ACC112 (cell line): ENCODE measurements around the gene SLC38A7.
A peak's percentile ranks its signal among the peaks of the same experiment; 100 is the strongest.

ENCODE experiments used
- H2AFZ ChIP-seq: fragments of 200-600 bp; sonication (generic); one replicate; pipeline ENCODE4 v1.6.0; 2017; ENCODE audit warnings: antibody characterized with exemption, low read length; ENCODE audit not compliant: unreplicated experiment
- H3K27ac ChIP-seq: fragments of 200-600 bp; sonication (generic); 2 replicates; pipeline ENCODE4 v1.5.1; 2014; ENCODE audit warnings: low read depth, mild to moderate bottlenecking, antibody characterized with exemption, low read length, moderate library complexity
- H3K27me3 ChIP-seq: fragments of 200-600 bp; sonication (generic); 2 replicates; pipeline ENCODE4 v1.6.1; 2014; ENCODE audit warnings: mild to moderate bottlenecking, antibody characterized with exemption, low read length, moderate library complexity, mixed read lengths; ENCODE audit not compliant: insufficient read depth
- H3K36me3 ChIP-seq: fragments of 200-600 bp; sonication (generic); 2 replicates; pipeline ENCODE4 v1.6.1; 2016; ENCODE audit warnings: mild to moderate bottlenecking, antibody characterized with exemption, low read length, moderate library complexity, mixed read lengths; ENCODE audit not compliant: insufficient read depth
- H3K4me1 ChIP-seq: fragments of 200-600 bp; sonication (generic); one replicate; pipeline ENCODE4 v1.6.1; 2016; ENCODE audit warnings: low read length, mixed read lengths; ENCODE audit not compliant: insufficient read depth, unreplicated experiment, control insufficient read depth
- H3K4me3 ChIP-seq: fragments of 200-600 bp; sonication (generic); 2 replicates; pipeline ENCODE4 v1.5.1; 2014; ENCODE audit warnings: mild to moderate bottlenecking, low read depth, low read length
- H3K79me2 ChIP-seq: fragments of 200-600 bp; sonication (generic); one replicate; pipeline ENCODE4 v1.6.0; 2016; ENCODE audit warnings: low read length; ENCODE audit not compliant: control insufficient read depth, unreplicated experiment, insufficient read depth

The SLC38A7 gene

DNA sequence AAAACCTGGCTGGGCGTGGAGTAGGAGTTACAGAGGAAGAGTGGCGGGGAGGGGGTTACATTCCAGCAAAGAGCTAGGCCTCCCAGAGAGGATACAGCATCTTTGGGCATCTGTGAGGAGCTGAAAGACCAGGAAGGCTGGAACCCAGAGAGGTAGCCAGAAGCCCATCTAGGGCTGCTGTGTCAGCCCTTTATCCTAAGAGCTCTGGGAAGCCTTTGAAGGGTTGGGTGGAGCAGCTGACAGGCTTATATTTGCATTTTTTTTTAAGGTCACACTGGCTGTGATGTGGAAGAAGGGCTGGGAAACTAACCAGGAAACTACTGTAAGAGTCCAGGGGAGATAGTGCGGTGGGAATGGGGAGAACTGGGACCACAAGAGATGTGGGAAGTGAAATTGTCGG, 48.1 kb downstream of the SLC38A7 start:
- Histone ChIP-seq H3K27ac (no peak overlapping the region), H2AFZ (no peak overlapping the region), H3K4me3 (no peak overlapping the region), H3K27me3 (no peaks in the 10 kb centered on the region), H3K4me1 (peaks cover 5% of the 10 kb centered on the region), H3K36me3 (no peaks in the 10 kb centered on the region), H3K79me2 (no peaks in the 10 kb centered on the region)

DNA sequence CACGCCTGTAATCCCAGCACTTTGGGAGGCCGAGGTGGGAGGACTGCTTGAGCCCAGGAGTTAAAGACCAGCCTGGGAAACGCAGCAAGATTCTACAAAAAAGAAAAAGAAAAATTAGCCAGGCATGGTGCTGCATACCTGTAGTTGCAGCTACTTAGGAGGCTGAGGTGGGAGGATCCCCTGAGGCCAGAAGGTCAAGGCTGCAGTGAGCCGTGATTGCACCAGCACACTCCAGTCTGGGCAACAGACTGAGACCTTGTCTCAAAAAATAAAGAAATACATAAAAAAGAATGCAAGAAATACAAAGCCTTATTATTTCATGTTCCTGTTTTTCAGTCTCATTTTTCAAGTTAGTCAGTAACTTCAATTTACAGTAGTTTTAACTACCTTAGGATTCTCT, 49.1 kb downstream of the SLC38A7 start:
- Histone ChIP-seq H3K36me3 (no peaks in the 10 kb centered on the region), H3K27ac (no peak overlapping the region), H3K79me2 (no peaks in the 10 kb centered on the region), H3K27me3 (no peaks in the 10 kb centered on the region), H3K4me3 (no peak overlapping the region), H3K4me1 (peaks cover 8% of the 10 kb centered on the region), H2AFZ (no peak overlapping the region)

DNA sequence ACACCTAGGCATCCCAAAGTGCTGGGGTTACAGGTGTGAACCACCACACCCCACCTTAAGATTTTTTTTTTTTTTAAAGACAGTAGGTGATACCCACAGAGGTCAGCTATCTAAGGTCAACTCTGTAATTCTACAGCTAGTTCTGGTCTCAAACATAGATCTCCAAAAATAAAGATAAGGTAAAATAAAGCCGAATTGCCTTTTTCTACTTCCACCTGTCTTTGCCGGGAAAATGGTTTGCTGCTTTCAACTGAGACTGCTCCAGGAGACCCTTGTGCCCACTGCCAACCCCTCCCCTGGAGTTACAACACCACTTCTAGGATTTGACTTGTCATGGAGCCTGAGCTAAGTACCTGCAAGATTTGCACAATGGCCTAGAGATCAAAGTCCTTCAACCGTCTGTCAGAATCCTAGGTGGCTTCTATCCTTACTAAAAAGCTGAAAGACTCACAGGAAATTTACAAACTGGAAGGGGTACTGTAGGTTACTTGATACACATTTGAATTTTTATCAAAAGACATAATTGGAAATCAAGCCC, 50.2 kb downstream of the SLC38A7 start:
- Histone ChIP-seq H3K36me3 (no peaks in the 10 kb centered on the region), H3K27ac (no peak overlapping the region), H2AFZ (no peak overlapping the region), H3K79me2 (peaks cover 3% of the 10 kb centered on the region), H3K4me1 (peaks cover 8% of the 10 kb centered on the region), H3K27me3 (no peaks in the 10 kb centered on the region), H3K4me3 (no peak overlapping the region)

DNA sequence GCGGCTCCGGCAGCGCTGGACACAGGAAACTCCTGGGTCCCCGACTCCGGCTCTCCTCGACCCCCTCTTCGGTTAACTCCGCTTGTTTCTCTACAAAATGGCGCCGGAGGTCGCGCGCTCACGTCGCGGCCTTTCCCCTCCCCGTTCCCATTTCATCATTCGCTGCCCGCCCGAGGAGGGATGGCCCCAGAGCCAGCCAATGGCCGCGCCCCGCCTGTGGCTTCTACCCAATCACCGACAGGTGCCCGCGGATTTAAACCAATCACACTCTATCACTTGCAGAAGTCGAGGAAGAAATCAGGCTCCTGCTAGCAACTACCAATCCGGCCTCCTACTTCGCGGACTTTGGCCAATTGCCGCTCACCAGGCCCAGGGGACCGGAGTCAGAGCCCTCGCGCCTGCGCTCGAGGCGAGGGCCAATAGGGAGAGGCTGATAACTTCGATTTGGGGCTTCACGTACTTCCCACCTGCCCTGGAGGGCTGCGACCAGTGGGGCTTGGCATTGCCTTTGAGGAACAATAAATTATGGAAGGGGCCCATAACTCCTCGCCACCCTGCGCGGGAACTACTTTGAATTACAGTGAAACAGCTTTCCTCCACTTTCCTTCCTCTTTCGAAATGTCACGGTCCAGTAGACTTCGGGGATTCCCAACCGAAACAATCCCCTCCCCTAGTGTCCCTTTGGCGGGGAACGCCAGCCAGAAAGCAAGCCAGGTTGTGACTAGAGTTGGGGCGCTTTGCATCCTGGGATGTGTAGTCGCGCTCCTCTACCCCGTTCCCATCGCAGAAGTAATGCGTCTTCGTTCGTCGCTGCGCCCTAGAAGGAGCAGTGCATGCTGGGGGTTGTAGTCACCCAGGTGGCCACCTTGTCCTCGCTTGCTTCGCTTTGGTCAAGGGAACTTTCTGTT, 54.6 kb downstream of the SLC38A7 start, which contains the start of gene CNOT1:
Gene CNOT1, minus strand, starts transcription at position 94 of the 908 bp plus-strand sequence. CDS start 30,489 bp downstream, outside the sequence.
- H3K27me3 ChIP-seq, result no peaks in the 10 kb centered on the region
- no peaks in the 10 kb centered on the region for H3K36me3 ChIP-seq
- H3K27ac ChIP-seq, result peak within 1 kb of the TSS; percentile 95
- peak within 1 kb of the TSS; percentile 86 for H3K4me3 ChIP-seq
- H3K79me2 ChIP-seq, result peaks cover 45% of the 10 kb centered on the region
- peaks cover 2% of the 10 kb centered on the region for H3K4me1 ChIP-seq
- H2AFZ ChIP-seq, result peak within 1 kb of the TSS; percentile 98

DNA sequence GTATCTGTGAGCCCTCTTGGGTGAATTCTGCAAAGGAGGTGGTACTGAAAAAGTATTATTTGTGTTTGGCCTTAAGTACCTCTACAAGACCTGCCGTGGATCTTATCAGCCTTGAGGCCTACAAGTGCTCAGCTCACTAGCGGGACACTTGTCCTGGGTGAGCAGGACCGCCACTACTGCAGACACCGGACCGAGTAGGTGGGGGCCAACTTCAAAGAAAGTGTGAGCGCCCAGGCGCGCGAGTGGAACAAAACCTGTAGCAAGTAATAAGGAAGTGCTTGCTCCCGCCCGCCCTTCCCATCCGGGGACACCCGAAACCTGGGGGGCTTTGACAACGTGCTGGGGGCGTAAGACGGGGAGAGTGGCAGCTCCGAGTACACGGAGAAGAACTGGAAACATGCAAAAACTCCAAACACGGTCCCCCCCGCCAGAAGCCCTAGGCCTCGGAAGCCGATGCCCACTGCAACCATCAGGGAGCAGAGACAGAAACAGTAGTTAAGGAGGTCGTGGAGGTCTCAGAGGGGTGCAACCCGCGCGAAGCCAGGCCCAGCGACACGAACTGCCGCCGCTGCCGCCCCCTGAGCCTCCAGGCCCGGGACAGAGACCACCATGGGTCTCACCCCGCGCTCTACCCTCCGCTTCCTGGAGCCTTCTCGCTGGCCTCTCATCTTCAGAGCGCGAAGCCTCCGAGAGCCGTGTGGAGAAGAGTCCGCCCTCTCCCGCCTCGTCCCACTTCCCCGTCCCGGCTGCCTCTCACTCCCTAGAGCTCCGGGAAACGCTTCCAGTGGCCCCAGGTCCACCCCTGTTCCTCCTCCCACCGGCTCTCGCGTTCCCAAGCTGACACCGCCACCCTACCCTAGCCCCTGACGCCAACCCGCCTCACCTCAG, 55.5 kb downstream of the SLC38A7 start:
- peaks cover 4% of the 10 kb centered on the region; the same call in 1 of the 2 replicates for H3K36me3 ChIP-seq
- peaks cover 2% of the 10 kb centered on the region for H3K4me1 ChIP-seq
- H3K27me3 ChIP-seq, result no peaks in the 10 kb centered on the region
- H2AFZ ChIP-seq, result peak overlapping the region; percentile 3
- peak overlapping the region; percentile 86 for H3K4me3 ChIP-seq
- peak overlapping the region; percentile 95 for H3K27ac ChIP-seq
- H3K79me2 ChIP-seq, result peaks cover 54% of the 10 kb centered on the region

DNA sequence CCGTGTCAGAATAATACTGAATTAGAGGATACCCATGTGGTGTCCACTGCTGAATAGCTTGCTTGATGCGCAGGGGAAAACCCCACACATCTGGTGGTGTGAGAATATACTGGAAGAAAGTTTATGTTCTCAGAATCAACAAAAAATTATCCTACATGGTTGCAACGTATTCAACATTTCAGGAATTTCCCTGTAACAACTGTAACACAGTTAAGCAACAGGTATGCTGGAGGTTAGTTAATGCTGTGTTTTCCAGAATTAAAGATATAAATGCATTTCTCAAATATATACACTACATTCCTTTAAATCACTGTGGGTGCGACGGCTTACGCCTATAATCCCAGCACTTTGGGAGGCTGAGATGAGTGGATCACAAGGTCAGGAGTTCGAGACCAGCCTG, 60.4 kb downstream of the SLC38A7 start:
- Histone ChIP-seq H3K4me3 (no peak overlapping the region), H3K27me3 (no peaks in the 10 kb centered on the region), H3K79me2 (peaks cover 96% of the 10 kb centered on the region), H2AFZ (no peak overlapping the region), H3K27ac (no peak overlapping the region), H3K4me1 (no peaks in the 10 kb centered on the region), H3K36me3 (peaks cover 10% of the 10 kb centered on the region)

DNA sequence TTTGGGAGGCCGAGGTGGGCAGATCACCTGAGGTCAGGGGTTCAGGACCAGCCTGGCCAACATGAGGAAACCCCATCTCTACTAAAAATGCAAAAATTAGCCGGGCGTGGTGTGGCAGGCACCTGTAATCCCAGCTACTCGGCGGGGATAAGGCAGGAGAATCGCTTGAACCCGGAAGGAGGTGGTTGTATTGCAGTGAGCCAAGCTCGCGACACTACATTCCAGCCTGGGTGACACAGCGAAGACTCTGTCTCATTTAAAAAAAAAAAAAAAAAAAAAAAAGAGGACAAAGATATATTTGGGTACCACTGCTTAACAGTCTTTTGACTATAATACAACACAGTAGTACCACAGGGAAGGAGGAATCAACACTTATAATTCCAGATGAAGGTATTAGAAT, 64.2 kb downstream of the SLC38A7 start:
- Histone ChIP-seq H3K27me3 (no peaks in the 10 kb centered on the region), H3K4me1 (peaks cover 4% of the 10 kb centered on the region), H3K36me3 (peaks cover 22% of the 10 kb centered on the region), H3K79me2 (peaks cover 95% of the 10 kb centered on the region), H3K27ac (no peak overlapping the region), H2AFZ (no peak overlapping the region), H3K4me3 (no peak overlapping the region)

DNA sequence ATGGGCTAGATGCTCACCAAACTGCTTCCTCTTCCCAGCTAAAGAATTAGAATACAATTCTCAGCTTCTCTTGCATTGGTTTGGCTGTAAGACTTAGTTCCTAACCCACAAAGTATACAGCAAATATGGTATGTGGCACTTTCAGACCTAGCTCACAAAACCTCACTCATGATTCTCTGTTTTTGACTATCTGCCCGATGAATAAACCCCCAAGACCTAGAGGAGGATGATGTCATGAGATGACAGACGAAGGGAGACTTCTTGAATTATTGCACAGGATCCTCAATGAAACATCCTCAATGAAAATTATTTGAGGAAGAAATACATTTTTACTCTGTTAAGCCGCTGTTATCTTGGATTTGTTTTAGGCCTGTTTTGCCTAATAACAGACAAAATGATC, 69.3 kb downstream of the SLC38A7 start:
- Histone ChIP-seq H2AFZ (no peak overlapping the region), H3K36me3 (peaks cover 20% of the 10 kb centered on the region), H3K27me3 (no peaks in the 10 kb centered on the region), H3K4me3 (no peak overlapping the region), H3K79me2 (peaks cover 89% of the 10 kb centered on the region), H3K4me1 (peaks cover 22% of the 10 kb centered on the region), H3K27ac (peak overlapping the region; percentile 67)
